ENCODE data around the gene SSU72. TPM values are rescaled to one million over a fixed set of nuclear protein-coding genes. Genes with fewer than 3 reads are reported as not detected.

The SSU72 gene
- total RNA-seq, 6 donors from 2014 or later = 122 to 174 (median 146) TPM

DNA sequence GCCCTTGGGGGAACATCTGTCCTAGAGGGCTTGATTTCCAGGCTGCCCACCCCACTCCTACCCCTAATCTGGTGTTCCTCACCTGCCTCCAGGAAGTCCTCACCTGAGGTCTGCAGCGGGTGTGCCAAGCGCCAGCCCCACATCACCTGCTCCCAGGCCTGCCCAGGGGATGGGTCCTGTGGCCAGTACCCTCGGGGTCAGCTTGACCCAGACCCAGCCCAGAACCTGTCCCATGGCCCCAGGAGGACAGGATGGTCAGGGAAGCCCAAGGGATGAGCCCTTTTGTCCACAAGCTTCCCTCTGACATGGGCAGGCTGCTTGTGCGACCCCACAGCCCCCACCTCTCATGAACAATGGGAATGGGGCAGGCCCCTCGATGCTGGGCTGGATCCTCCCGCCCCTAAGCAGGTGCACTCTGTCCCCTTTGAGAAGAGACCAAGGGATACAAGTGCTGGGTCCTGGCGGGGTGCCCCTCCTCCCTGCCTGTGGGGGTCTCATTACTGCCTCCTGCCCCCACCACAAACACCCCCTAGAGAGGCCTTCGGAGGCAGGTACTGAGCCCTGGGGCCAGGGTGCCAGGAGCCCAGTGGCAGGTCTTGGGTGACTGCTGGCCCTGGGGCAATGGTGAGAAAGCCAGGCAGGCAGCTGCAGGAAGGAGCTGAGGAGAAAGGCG, 43.9 kb upstream of the SSU72 start:
- Histone ChIP-seq H3K27me3 (no peaks in the 10 kb centered on the region), H3K4me3 (no peak overlapping the region), H3K4me1 (peaks cover 21 to 39% (median 24%) of the 10 kb centered on the region in 4 donors), H3K36me3 (peaks cover 0 to 14% (median 6%) of the 10 kb centered on the region in 4 donors), H3K27ac (no peak overlapping the region), H3K9me3 (no peaks in the 10 kb centered on the region)
- TF ChIP-seq EP300 (IDR thresholded peaks at IDR 0.05) = no peak
- no peak for ATAC-seq (ENCODE audit: low FRiP score in 2 of 2)
- DNase-seq = peak in 1 of 2 donors; percentile 66
- WGBS, 2 donors = 93 to 100% methylated on average over 1 to 5 of the region's 9 CpGs

DNA sequence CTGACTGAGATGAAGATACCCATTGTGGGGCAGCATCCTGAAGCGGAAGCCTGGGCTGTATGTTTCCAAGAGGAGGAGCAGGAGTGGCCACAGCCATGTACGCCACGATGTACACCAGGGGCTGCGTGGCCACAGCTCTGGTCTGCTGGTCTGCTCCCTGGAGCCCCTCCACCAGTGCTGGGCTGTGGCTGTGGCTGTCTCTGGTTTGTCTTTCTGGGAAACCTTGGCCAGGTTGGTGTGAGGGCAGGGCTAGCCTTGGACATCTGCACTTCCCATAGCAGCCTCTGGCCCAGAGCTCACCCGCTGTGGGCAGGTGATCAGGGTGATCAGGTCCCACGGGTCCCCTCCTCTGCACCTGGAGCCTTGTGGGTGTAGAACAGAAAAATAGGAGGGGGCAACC, 43.3 kb upstream of the SSU72 start:
- peaks cover 24 to 45% (median 30%) of the 10 kb centered on the region in 4 donors for H3K4me1 ChIP-seq
- H3K9me3 ChIP-seq = no peaks in the 10 kb centered on the region
- DNase-seq (peak in 1 of 2 donors; percentile 36), ATAC-seq (ENCODE audit: low FRiP score in 2 of 2) (no peak)
- TF ChIP-seq, protein P1, sequence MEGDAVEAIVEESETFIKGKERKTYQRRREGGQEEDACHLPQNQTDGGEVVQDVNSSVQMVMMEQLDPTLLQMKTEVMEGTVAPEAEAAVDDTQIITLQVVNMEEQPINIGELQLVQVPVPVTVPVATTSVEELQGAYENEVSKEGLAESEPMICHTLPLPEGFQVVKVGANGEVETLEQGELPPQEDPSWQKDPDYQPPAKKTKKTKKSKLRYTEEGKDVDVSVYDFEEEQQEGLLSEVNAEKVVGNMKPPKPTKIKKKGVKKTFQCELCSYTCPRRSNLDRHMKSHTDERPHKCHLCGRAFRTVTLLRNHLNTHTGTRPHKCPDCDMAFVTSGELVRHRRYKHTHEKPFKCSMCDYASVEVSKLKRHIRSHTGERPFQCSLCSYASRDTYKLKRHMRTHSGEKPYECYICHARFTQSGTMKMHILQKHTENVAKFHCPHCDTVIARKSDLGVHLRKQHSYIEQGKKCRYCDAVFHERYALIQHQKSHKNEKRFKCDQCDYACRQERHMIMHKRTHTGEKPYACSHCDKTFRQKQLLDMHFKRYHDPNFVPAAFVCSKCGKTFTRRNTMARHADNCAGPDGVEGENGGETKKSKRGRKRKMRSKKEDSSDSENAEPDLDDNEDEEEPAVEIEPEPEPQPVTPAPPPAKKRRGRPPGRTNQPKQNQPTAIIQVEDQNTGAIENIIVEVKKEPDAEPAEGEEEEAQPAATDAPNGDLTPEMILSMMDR (IDR thresholded peaks at IDR 0.05) = no peak
- TF ChIP-seq POLR2AphosphoS5 (IDR thresholded peaks at IDR 0.05) (no peak), EP300 (IDR thresholded peaks at IDR 0.05) (no peak), POLR2A (IDR thresholded peaks at IDR 0.05) (no peak)
- 96 to 97% methylated on average over 5 to 6 of the region's 6 CpGs for WGBS, 2 donors
- H3K4me3 ChIP-seq = no peak overlapping the region
- H3K36me3 ChIP-seq = peaks cover 0 to 14% (median 6%) of the 10 kb centered on the region in 4 donors
- no peak overlapping the region for H3K27ac ChIP-seq
- H3K27me3 ChIP-seq = no peaks in the 10 kb centered on the region

DNA sequence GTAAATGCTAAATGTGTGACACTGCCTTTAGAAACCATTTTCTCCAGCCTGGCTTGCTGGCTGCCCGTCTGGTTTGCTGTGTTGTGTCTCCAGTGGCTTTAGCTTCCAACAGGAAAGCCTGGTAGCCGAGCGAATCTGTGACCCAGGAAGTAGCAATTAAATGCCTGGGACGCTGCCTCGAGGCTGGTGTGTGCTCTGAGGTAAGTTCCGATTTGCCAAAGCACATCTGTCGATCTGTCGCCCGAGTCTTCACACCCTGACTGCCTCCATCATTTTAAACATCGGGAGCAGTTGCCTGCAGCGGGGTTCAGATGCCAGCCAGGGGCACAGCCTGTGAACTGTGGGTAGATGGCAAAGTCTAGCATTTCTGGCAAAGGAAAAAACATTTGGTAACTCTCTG, 42.9 kb upstream of the SSU72 start:
- peaks cover 24 to 48% (median 33%) of the 10 kb centered on the region in 4 donors for H3K4me1 ChIP-seq
- WGBS, 2 donors = 90 to 94% methylated on average over 10 to 11 of the region's 11 CpGs
- H3K9me3 ChIP-seq = no peaks in the 10 kb centered on the region
- no peaks in the 10 kb centered on the region for H3K27me3 ChIP-seq
- H3K27ac ChIP-seq = no peak overlapping the region
- H3K36me3 ChIP-seq = peaks cover 0 to 14% (median 6%) of the 10 kb centered on the region in 4 donors
- TF ChIP-seq, protein P1 (IDR thresholded peaks at IDR 0.05) = no peak
- TF ChIP-seq POLR2A (IDR thresholded peaks at IDR 0.05) = no peak
- no peak for TF ChIP-seq POLR2AphosphoS5 (IDR thresholded peaks at IDR 0.05)
- TF ChIP-seq EP300 (IDR thresholded peaks at IDR 0.05) = no peak
- no peak overlapping the region for H3K4me3 ChIP-seq
- no peak for DNase-seq
- ATAC-seq (ENCODE audit: low FRiP score in 2 of 2) = no peak

DNA sequence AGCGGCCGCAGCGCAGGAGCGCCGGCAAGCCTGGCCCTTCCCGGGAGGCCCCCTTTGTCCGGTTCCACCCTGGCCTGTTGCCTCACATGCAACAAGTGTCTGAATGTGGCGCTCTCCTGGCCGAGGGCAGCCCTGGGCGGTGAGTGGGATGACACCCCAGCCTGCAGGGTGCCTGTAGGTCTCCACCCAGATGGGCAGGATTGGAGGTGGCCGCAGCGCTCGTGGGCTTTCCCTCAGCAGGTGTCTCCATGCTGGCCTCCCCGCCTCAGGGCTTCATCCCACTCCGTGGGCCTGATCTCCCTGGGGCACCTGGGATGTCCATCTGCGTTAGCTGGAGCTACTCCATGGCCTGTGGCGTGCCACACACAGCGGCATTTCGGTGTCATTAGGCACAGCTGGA, 42.2 kb upstream of the SSU72 start:
- WGBS, 2 donors = 86 to 94% methylated on average over 3 to 8 of the region's 19 CpGs
- Histone ChIP-seq H3K4me3 (peak overlapping the region in 3 of 4 donors; percentile 92 to 100 (median 99)), H3K9me3 (no peaks in the 10 kb centered on the region), H3K4me1 (peaks cover 24 to 50% (median 34%) of the 10 kb centered on the region in 4 donors), H3K36me3 (peaks cover 0 to 14% (median 6%) of the 10 kb centered on the region in 4 donors), H3K27me3 (no peaks in the 10 kb centered on the region), H3K27ac (peak overlapping the region in 1 of 4 donors; percentile 100)
- no peak for TF ChIP-seq POLR2AphosphoS5 (IDR thresholded peaks at IDR 0.05)
- TF ChIP-seq EP300 (IDR thresholded peaks at IDR 0.05) = no peak
- TF ChIP-seq POLR2A (IDR thresholded peaks at IDR 0.05) = no peak
- TF ChIP-seq, protein P1 (IDR thresholded peaks at IDR 0.05) = no peak
- ATAC-seq (ENCODE audit: low FRiP score in 2 of 2) = no peak
- DNase-seq = peak in 1 of 2 donors; percentile 84

DNA sequence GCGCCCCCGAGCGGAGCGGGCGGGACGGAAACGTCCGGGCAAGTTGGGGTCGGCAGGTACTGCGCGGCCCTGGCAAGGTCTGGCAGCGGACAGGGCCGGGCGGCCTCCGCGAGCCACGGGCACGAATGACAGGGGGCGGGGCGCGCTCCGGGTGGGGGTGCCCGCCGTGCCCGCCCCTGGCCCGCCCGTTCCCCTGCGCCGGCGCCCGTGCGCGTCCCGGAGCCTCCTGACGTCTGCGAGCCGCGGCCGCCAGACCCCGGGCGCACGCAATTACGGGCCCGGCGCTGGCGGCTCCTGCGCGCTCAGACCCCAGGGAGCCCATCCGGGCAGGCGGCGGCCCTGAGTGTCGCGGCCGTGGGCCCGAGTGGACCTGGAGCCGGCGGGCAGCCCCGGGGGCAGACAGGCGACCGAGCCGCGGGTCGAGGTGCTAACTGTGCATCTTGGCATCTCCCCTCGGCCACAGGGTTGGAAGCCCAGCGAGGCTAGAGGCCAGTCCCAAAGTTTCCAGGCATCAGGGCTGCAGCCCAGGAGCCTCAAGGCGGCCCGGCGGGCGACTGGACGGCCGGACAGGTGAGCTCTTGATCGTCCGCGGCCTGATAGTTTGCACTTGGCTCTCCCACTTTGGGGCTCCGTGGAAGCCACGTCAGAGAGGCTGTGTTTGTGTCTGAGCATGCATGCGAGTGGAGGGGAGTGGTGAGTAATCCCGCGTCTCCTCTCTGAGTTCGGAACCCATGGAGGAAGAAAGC, 41.6 kb upstream of the SSU72 start:
- H3K36me3 ChIP-seq = peaks cover 0 to 14% (median 6%) of the 10 kb centered on the region in 4 donors
- peak overlapping the region; percentile 59 to 100 (median 96) for H3K4me3 ChIP-seq
- ATAC-seq (ENCODE audit: low FRiP score in 2 of 2) = peak in 1 of 2 donors; percentile 30
- H3K9me3 ChIP-seq = no peaks in the 10 kb centered on the region
- peak overlapping the region; percentile 99 to 100 (median 100) for H3K27ac ChIP-seq
- 13 to 24% methylated on average over 9 to 10 of the region's 80 CpGs for WGBS, 2 donors
- DNase-seq = peak; percentile 60 to 94
- no peaks in the 10 kb centered on the region for H3K27me3 ChIP-seq
- no peak for TF ChIP-seq EP300 (IDR thresholded peaks at IDR 0.05)
- no peak for TF ChIP-seq POLR2AphosphoS5 (IDR thresholded peaks at IDR 0.05)
- TF ChIP-seq, protein P1 (IDR thresholded peaks at IDR 0.05) = no peak
- TF ChIP-seq POLR2A (IDR thresholded peaks at IDR 0.05) = no peak
- H3K4me1 ChIP-seq = peaks cover 25 to 51% (median 36%) of the 10 kb centered on the region in 4 donors
